ENCODE measurements around the gene CPSF4. TPM values are rescaled to one million over a fixed set of nuclear protein-coding genes. Genes with fewer than 3 reads are reported as not detected.
A peak's percentile ranks its signal among the peaks of the same experiment; 100 is the strongest.
"Not testable (repeated sequence)": the region's sequence is repeated elsewhere in the genome, so short reads cannot be mapped to it uniquely, and the experiment has no call there.

Gene CPSF4
- total RNA-seq, 1 experiment from 2014 or later: 48.7 TPM

- not testable (repeated sequence) for H3K9ac ChIP-seq (ENCODE audit: low read length); H4K20me1 ChIP-seq (ENCODE audit: insufficient read depth, low read depth, low read length); H3K27ac ChIP-seq (ENCODE audit: low read length); H3K9me2 ChIP-seq (replicated peaks; ENCODE audit: insufficient read depth, low read length); H2AFZ ChIP-seq (ENCODE audit: low read length); H3K4me1 ChIP-seq (ENCODE audit: low read length); H3K4me3 ChIP-seq (ENCODE audit: low read length); H3K79me2 ChIP-seq (ENCODE audit: low read length); H3K9me3 ChIP-seq (ENCODE audit: low read length); H3K27me3 ChIP-seq (ENCODE audit: low read length); H3K4me2 ChIP-seq (ENCODE audit: low read depth, low read length, poor library complexity, severe bottlenecking)
- H3K36me3 ChIP-seq (ENCODE audit: insufficient read depth, low read length): peaks cover 38% of the 10 kb centered on the region
- DNase-seq: peak; percentile 71
Measured at GRCh38 chr7:99415513-99416127, 23.1 kb upstream of the CPSF4 start.

- Histone ChIP-seq H3K4me2 (ENCODE audit: low read depth, low read length, poor library complexity, severe bottlenecking) (no peak overlapping the region), H3K36me3 (ENCODE audit: insufficient read depth, low read length) (peaks cover 31% of the 10 kb centered on the region; the same call in 1 of the 2 replicates), H3K27ac (ENCODE audit: low read length) (no peak overlapping the region), H4K20me1 (ENCODE audit: insufficient read depth, low read depth, low read length) (no peaks in the 10 kb centered on the region), H2AFZ (ENCODE audit: low read length) (no peak overlapping the region), H3K9me3 (ENCODE audit: low read length) (no peaks in the 10 kb centered on the region), H3K4me1 (ENCODE audit: low read length) (no peaks in the 10 kb centered on the region), H3K9ac (ENCODE audit: low read length) (no peak overlapping the region), H3K4me3 (ENCODE audit: low read length) (no peak overlapping the region), H3K9me2 (replicated peaks; ENCODE audit: insufficient read depth, low read length) (no peaks in the 10 kb centered on the region), H3K79me2 (ENCODE audit: low read length) (peaks cover 4% of the 10 kb centered on the region; the same call in 1 of the 2 replicates), H3K27me3 (ENCODE audit: low read length) (no peaks in the 10 kb centered on the region)
- DNase-seq: no peak
Measured at GRCh38 chr7:99418260-99418659, 20.5 kb upstream of the CPSF4 start.

GRCh38 chr7:99419323-99420021 is 19.3 kb upstream of the CPSF4 start:
- peaks cover 33% of the 10 kb centered on the region; the same call in 1 of the 2 replicates for H3K36me3 ChIP-seq (ENCODE audit: insufficient read depth, low read length)
- H2AFZ ChIP-seq (ENCODE audit: low read length): no peak overlapping the region
- no peaks in the 10 kb centered on the region for H3K27me3 ChIP-seq (ENCODE audit: low read length)

GRCh38 chr7:99420213-99420612 is 18.5 kb upstream of the CPSF4 start:
- Histone ChIP-seq H4K20me1 (ENCODE audit: insufficient read depth, low read depth, low read length) (no peaks in the 10 kb centered on the region), H3K4me2 (ENCODE audit: low read depth, low read length, poor library complexity, severe bottlenecking) (no peak overlapping the region), H3K9me2 (replicated peaks; ENCODE audit: insufficient read depth, low read length) (no peaks in the 10 kb centered on the region), H3K79me2 (ENCODE audit: low read length) (peaks cover 4% of the 10 kb centered on the region; the same call in 1 of the 2 replicates), H3K27ac (ENCODE audit: low read length) (no peak overlapping the region), H3K36me3 (ENCODE audit: insufficient read depth, low read length) (peaks cover 30% of the 10 kb centered on the region; the same call in 1 of the 2 replicates), H3K4me1 (ENCODE audit: low read length) (no peaks in the 10 kb centered on the region), H2AFZ (ENCODE audit: low read length) (no peak overlapping the region), H3K9ac (ENCODE audit: low read length) (no peak overlapping the region), H3K4me3 (ENCODE audit: low read length) (no peak overlapping the region), H3K9me3 (ENCODE audit: low read length) (no peaks in the 10 kb centered on the region), H3K27me3 (ENCODE audit: low read length) (no peaks in the 10 kb centered on the region)
- DNase-seq: no peak

More at GRCh38 chr7:99419323-99420021, 19.3 kb upstream of the CPSF4 start:
- Histone ChIP-seq H3K79me2 (ENCODE audit: low read length) (peaks cover 4% of the 10 kb centered on the region; the same call in 1 of the 2 replicates), H3K9ac (ENCODE audit: low read length) (no peak overlapping the region), H3K4me3 (ENCODE audit: low read length) (no peak overlapping the region), H3K4me2 (ENCODE audit: low read depth, low read length, poor library complexity, severe bottlenecking) (no peak overlapping the region), H4K20me1 (ENCODE audit: insufficient read depth, low read depth, low read length) (no peaks in the 10 kb centered on the region), H3K9me3 (ENCODE audit: low read length) (no peaks in the 10 kb centered on the region), H3K27ac (ENCODE audit: low read length) (no peak overlapping the region), H3K4me1 (ENCODE audit: low read length) (no peaks in the 10 kb centered on the region), H3K9me2 (replicated peaks; ENCODE audit: insufficient read depth, low read length) (no peaks in the 10 kb centered on the region)
- DNase-seq: no peak

GRCh38 chr7:99420986-99421385 is 17.8 kb upstream of the CPSF4 start:
- Histone ChIP-seq H3K9me3 (ENCODE audit: low read length) (no peaks in the 10 kb centered on the region), H3K79me2 (ENCODE audit: low read length) (peaks cover 4% of the 10 kb centered on the region; the same call in 1 of the 2 replicates), H3K9me2 (replicated peaks; ENCODE audit: insufficient read depth, low read length) (no peaks in the 10 kb centered on the region), H3K27ac (ENCODE audit: low read length) (no peak overlapping the region), H3K4me3 (ENCODE audit: low read length) (no peak overlapping the region), H3K4me2 (ENCODE audit: low read depth, low read length, poor library complexity, severe bottlenecking) (no peak overlapping the region), H3K36me3 (ENCODE audit: insufficient read depth, low read length) (peaks cover 29% of the 10 kb centered on the region; the same call in 1 of the 2 replicates), H3K27me3 (ENCODE audit: low read length) (no peaks in the 10 kb centered on the region), H4K20me1 (ENCODE audit: insufficient read depth, low read depth, low read length) (no peaks in the 10 kb centered on the region), H2AFZ (ENCODE audit: low read length) (no peak overlapping the region), H3K9ac (ENCODE audit: low read length) (no peak overlapping the region), H3K4me1 (ENCODE audit: low read length) (no peaks in the 10 kb centered on the region)
- no peak for DNase-seq

GRCh38 chr7:99422186-99422585 is 16.6 kb upstream of the CPSF4 start:
- no peak for DNase-seq
- Histone ChIP-seq H3K36me3 (ENCODE audit: insufficient read depth, low read length) (peaks cover 21% of the 10 kb centered on the region; the same call in 1 of the 2 replicates), H3K27me3 (ENCODE audit: low read length) (no peaks in the 10 kb centered on the region), H3K27ac (ENCODE audit: low read length) (no peak overlapping the region), H3K9me2 (replicated peaks; ENCODE audit: insufficient read depth, low read length) (no peaks in the 10 kb centered on the region), H3K4me1 (ENCODE audit: low read length) (no peaks in the 10 kb centered on the region), H4K20me1 (ENCODE audit: insufficient read depth, low read depth, low read length) (no peaks in the 10 kb centered on the region), H3K4me2 (ENCODE audit: low read depth, low read length, poor library complexity, severe bottlenecking) (no peak overlapping the region), H3K4me3 (ENCODE audit: low read length) (no peak overlapping the region), H2AFZ (ENCODE audit: low read length) (no peak overlapping the region), H3K9me3 (ENCODE audit: low read length) (no peaks in the 10 kb centered on the region), H3K79me2 (ENCODE audit: low read length) (peaks cover 4% of the 10 kb centered on the region; the same call in 1 of the 2 replicates), H3K9ac (ENCODE audit: low read length) (no peak overlapping the region)

- Histone ChIP-seq H3K9ac (ENCODE audit: low read length) (no peak overlapping the region), H3K4me2 (ENCODE audit: low read depth, low read length, poor library complexity, severe bottlenecking) (no peak overlapping the region), H3K79me2 (ENCODE audit: low read length) (peaks cover 4% of the 10 kb centered on the region; the same call in 1 of the 2 replicates), H2AFZ (ENCODE audit: low read length) (no peak overlapping the region), H3K27me3 (ENCODE audit: low read length) (no peaks in the 10 kb centered on the region), H3K9me3 (ENCODE audit: low read length) (no peaks in the 10 kb centered on the region), H3K36me3 (ENCODE audit: insufficient read depth, low read length) (peaks cover 17% of the 10 kb centered on the region; the same call in 1 of the 2 replicates), H3K4me1 (ENCODE audit: low read length) (no peaks in the 10 kb centered on the region), H4K20me1 (ENCODE audit: insufficient read depth, low read depth, low read length) (no peaks in the 10 kb centered on the region), H3K4me3 (ENCODE audit: low read length) (no peak overlapping the region), H3K9me2 (replicated peaks; ENCODE audit: insufficient read depth, low read length) (no peaks in the 10 kb centered on the region), H3K27ac (ENCODE audit: low read length) (no peak overlapping the region)
- no peak for DNase-seq
Measured at GRCh38 chr7:99422625-99423024, 16.1 kb upstream of the CPSF4 start.

GRCh38 chr7:99424932-99425730 is 13.6 kb upstream of the CPSF4 start:
- Histone ChIP-seq H3K9me3 (ENCODE audit: low read length) (no peaks in the 10 kb centered on the region), H3K9me2 (replicated peaks; ENCODE audit: insufficient read depth, low read length) (no peaks in the 10 kb centered on the region), H4K20me1 (ENCODE audit: insufficient read depth, low read depth, low read length) (no peaks in the 10 kb centered on the region), H3K79me2 (ENCODE audit: low read length) (no peaks in the 10 kb centered on the region; the same call in 1 of the 2 replicates), H2AFZ (ENCODE audit: low read length) (no peak overlapping the region), H3K4me1 (ENCODE audit: low read length) (no peaks in the 10 kb centered on the region), H3K4me3 (ENCODE audit: low read length) (no peak overlapping the region), H3K9ac (ENCODE audit: low read length) (no peak overlapping the region), H3K27me3 (ENCODE audit: low read length) (no peaks in the 10 kb centered on the region), H3K36me3 (ENCODE audit: insufficient read depth, low read length) (peaks cover 14% of the 10 kb centered on the region; the same call in 1 of the 2 replicates), H3K4me2 (ENCODE audit: low read depth, low read length, poor library complexity, severe bottlenecking) (no peak overlapping the region), H3K27ac (ENCODE audit: low read length) (no peak overlapping the region)
- no peak for DNase-seq
